Stimulated activated CD8-positive, alpha-beta memory T cell treated with anti-CD3 and anti-CD28 coated beads, Interleukin-15, amount 100 ng/mL, for 48 hours (primary cell): ENCODE data around the gene TMPRSS11B.
"Not testable (repeated sequence)": the region's sequence is repeated elsewhere in the genome, so short reads cannot be mapped to it uniquely, and the experiment has no call there.

Experiments
- DNase-seq, 2 donors: peaks; one replicate each; pipeline ENCODE4 v3.0.0-alpha.2; 2020; ENCODE audit warnings: low read depth in 2 of 2

TMPRSS11B gene, protein sequence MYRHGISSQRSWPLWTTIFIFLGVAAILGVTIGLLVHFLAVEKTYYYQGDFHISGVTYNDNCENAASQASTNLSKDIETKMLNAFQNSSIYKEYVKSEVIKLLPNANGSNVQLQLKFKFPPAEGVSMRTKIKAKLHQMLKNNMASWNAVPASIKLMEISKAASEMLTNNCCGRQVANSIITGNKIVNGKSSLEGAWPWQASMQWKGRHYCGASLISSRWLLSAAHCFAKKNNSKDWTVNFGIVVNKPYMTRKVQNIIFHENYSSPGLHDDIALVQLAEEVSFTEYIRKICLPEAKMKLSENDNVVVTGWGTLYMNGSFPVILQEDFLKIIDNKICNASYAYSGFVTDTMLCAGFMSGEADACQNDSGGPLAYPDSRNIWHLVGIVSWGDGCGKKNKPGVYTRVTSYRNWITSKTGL

DNA sequence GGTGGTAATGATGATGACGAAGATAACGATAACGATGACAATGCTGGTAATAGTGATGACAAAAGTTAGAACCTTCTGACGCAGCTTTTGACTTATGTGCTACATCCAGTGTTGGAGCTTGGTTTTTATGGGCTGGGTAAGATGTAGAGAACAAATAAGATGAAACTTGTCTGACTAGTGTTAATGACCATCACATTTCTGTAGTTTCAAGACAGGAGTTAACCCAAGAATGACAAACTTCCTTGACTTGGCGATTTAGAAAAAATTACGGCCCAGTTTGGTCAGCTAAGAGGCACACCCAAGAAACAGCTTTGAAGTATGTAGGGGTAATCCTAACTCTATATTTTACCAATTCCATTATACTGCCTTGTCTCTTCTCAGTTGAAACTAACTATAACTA is at the start of gene TMPRSS11B:
Gene TMPRSS11B, minus strand, starts transcription at position 101 of the 400 bp plus-strand sequence. CDS start 136 bp downstream, outside the sequence.
- no peak for DNase-seq

DNA sequence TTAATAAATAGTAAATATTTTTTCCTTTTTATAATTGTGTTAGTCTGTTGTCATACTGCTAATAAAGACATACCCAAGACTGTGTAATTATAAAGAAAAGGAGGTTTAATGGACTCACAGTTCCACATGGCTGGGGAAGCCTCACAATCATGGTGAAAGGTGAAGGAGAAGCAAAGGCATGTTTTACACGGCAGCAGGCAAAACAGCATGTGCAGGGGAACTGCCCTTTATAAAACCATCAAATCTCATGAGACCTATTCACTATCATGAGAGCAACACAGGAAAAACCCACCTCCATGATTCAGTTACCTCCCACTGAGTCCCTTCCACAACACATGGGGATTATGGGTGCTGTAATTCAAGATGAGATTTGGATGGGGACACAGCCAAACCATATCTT is 45.8 kb upstream of the TMPRSS11B start:
- no peak for DNase-seq

DNA sequence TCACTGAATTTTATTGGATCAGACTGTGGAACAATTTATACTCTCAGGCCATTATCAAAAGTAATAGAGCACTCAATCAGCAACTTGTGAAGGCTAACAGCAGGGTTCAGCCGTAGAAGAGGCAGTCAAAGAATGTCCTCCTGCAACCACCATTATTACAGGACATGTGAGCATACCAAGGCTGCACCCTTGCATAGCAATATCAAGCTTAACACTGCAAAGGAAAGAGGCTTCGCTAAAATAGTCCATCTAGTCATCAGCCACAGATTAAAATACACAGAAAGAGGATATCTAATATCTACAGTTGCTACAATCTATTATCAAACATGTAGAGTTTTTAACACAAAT is 42.9 kb upstream of the TMPRSS11B start:
- DNase-seq: no peak

DNA sequence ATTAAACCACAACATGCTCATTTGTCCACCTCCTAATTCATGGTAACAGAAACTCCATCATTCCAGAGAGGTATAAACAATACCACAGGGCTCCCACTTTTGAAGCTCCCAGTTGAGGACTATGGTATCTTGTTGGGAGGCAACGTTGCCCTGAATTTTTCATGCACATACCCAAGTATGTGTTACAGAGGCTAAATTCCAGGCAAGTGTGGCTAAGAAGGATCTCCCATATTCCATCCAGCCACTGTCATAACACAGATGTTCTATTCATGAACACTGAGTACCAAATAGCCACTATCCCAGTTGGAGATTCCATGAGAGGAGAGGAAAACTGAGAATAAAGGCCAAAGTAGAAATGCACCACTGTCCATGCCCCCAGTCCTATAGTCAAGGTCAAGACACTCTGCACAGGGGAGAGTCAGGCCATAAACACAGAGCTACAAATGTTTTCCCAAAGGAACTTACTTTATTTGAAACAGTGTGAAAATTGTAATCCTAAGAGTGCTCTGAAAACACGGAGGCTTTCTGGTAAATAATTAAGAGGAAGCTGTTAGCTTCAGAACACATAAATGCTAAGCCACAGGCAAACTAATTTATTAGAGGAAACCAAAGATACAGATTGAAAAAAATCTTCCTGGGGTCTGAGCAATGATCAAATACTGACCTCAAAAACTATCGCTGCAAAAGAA is 42.4 kb upstream of the TMPRSS11B start:
- DNase-seq: no peak

DNA sequence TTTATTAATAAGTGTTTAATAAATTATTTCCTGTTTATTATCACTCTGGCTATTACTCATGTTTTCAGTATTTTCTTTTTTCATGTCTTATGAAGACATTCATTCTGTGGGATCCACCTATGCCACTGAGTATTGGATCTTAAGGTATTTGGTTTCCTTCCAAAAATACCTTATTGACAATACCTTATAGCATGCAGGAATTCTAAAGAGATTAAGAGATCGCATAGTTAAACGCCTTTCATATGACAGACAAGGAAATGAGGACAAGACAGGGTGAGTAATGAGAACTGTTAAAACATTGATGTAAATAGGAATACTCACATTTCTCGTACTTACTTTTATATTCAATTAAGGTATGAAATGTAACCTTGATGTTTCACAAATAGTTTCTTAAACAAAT is 38.2 kb upstream of the TMPRSS11B start:
- no peak for DNase-seq

DNA sequence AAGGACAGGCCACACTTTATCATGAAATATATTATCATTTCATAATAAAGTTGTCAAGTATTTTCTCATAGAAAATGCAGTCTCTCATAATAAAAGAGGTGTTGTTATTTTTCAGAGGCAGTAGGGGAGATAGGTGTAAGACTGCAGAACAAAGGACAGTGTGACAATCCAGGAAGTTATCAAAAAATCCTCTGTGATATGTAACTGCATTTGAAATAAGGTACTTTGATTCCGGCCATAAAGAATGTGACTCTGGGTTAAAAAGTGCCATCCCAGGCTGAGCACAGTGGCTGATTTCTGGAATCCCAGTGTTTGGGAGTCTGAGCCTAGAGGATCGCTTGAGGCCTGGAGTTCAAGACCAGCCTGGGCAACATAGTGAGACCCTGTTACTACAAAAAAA is 37.6 kb upstream of the TMPRSS11B start:
- DNase-seq: no peak

DNA sequence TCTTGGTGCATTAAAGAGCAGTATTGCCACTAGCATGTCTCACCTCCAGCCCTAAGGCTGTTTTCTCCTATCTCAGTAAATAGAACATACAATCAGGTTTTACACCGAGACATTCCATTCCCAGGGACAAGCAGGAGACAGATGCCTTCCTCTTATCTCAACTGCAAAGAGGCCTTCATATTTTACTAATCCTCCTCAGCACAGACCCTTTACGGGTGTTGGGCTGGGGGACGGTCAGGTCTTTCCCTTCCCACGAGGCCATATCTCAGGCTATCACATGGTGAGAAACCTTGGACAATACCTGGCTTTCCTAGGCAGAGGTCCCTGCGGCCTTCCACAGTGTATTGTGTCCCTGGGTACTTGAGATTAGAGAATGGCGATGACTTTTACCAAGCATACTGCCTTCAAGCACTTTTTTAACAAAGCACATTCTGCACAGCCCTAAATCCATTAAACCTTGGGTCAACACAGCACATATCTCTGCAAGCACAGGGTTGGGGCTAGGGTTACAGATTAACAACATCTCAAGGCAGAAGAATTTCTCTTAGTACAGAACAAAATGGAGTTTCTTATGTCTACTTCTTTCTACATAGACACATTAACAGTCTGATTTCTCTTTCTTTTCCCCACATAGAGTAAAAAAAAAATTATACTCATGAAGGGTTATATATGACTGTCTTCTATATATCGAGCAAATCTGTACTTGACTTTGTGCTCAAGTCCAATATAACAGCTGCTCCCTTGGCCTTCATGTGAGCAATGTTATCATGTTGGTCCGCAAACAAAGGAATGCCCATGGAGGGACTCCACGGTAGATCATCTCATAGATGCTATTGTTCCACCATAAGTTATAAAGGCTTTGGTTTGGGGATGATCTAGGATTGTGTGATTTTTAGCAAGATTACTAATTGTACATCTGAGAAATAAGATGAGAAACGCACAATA is 36.6 kb upstream of the TMPRSS11B start:
- not testable (repeated sequence) for DNase-seq

DNA sequence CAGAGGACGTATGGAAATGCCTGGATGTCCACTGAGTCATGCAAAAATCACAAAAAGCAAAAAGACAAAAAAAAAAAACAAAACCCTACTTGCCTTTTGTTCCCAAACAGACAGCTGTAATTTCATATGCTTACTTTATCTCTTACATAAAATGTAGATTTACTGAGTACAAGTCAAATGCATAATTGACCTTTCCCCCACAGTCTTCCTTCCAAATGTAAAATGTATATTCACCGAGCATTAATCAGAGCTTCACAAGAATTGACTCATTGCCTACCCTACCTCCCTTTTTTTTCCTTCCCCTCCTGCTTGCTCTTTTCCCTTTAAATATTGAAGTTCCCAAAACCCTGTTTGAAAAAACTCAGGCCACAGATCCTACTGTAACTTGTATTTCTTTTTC is 32.5 kb upstream of the TMPRSS11B start:
- no peak for DNase-seq

DNA sequence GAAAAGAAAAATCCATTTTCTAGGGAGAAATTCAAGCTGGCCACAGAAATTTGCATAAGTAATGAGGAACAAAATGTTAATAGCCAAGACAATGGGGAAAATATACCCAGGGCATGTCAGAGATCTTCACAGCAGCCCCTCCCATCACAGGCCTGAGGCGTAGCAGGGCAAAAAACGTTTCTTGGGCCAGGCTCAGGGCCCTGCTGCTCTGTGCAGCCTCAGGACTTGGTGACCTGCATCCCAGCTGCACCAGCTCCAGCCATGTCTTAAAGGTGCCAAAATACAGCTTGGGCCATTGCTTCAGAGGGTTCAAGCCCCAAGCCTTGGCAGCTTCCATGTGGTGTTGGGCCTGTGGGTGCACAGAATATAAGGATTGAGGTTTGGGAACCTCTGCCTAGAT is 32.1 kb upstream of the TMPRSS11B start:
- no peak for DNase-seq

DNA sequence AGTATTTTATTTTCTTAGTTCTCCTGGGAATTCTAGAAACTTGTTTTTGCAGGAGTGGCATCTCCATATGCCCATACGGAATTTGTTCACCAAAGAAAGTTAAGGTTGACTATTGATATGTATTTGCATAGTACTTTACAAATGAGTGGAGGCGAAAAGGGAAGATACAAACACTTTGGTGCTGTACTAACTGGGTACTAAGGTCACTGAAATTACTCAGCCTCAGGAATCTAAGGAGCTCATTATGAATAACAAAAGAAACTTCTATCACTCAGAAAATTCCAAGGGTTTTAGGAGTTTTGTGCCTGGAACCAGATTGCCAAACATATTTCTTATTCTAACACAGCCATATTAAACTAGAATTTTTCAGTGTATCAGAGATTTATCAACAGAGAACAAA is 27.4 kb upstream of the TMPRSS11B start:
- no peak for DNase-seq

DNA sequence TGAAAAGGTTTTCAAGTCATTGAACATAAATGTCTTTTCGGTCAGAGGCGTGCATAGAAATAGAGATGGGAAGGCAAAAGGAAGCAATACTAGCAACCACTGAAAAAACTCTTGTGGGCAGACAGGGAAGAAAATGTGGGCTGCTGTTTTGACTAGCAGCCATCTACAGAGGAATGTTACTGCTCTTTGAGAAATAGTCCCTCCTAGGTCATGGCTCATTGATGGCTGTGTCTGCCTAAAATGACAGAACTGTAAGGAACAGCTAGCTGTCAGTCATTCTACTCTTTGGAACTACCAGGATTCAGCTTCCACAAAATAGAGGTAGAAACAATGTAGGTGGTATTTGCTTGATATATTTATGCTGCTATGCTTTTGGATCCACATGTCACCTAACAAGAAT is 26.9 kb upstream of the TMPRSS11B start:
- no peak for DNase-seq

DNA sequence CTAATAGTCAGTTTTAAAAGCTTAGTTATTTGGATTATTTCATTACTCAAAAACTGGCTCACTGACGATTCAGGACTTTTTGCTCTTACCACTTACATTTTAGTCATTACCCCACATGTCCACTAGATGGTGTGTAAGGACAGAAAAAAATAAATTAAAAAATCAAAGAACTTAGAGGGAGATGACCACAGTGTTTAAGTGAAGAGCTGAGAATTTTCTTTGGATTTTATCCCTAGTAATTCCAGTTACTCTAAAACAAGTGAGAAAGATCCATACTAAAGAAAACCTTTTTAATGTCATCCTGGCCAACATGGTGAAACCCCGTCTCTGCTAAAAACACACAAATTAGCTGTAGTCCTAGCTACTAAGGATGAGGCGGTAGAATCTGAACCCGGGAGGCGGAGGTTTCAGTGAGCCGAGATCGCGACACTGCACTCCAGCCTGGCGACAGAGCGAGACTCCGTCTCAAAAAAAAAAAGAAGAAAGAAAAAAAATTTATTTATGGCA is 26.4 kb upstream of the TMPRSS11B start:
- no peak for DNase-seq

DNA sequence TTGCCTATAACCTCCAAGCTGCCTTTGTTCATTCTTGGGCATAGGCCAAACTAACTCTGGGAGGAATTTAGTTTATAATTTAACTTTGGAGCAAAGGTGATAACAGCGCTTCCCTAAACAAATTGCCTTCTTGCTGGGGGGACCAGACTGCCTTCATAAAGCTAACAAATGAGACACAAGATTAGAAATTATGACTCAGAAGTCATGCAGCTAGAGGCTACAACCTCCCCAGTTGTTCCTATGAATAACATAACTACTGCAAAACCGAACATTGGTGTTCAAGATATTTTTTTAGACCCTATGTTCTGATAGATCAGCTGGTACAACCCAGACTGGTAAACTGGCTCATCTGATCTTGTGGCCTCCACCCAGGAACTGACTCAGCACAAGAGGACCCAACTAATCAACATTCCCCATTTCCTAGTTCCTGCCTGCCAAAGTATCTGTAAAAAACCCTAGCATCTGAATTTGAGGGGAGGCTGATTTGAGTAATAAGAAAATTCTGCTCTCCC is 22.0 kb upstream of the TMPRSS11B start:
- DNase-seq: no peak

DNA sequence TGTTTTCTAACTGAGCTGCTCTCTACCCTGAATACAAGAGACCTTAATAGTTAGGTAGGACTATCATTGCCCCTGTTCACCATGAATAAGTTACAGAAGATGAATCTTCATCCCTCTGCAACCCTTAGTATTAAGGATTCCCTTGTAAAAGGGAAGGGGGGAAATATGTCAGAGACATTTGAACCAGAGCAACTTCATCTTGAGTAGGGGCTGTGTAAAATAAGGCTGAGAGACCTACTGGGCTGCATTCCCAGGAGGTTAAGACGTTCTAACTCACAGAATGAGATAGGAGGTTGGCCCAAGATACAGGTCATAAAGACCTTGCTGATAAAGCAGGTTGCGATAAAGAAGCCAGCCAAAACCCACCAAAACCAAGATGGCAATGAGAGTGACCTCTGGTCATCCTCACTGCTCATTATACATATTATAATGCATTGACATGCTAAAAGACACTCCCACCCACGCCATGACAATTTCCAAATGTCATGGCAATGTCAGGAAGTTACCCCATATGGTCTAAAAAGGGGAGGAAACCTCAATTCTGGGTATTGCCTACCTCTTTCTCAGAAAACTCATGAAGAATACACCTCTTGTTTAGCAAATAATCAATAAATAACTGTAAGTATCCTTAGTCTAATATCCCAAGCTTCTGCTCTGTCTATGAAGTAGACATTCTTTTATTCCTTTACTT is 19.5 kb upstream of the TMPRSS11B start:
- DNase-seq: no peak

DNA sequence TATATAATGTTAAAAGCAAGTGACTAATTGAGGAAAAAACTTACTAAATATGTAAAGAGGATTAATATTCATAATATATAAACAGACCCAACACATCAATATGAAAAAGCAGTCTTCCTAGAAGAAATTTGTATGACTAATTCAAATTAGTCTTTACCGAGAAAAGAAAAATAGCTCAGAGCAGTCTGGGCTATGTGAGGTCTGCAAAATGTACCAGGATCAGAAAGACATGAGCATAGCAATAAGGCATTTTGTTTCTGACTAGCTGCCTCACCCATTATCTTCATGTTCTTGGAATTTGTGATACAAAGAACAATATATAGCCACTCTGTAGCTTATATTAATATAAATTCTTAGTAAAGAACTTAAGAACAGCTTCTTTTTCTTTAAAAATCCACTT is 13.7 kb upstream of the TMPRSS11B start:
- no peak for DNase-seq

DNA sequence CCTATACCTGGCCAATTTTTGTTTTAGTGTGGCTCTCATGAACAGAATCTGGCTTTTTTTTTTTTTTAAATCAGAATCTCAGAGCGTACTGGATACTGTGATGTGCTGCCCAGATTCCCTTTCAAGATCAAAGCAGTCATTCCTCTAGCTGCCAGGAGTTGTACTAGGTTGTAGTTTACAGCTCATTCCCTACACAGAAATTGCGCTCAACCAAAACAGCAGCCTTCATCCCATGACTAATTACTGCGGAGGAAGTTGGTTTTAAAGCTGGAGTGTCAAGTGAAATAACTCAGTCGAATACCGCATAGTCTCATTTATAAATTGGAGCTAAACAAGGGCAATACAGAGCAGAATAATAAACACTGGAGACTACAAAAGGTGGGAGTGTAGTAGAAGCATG is 12.2 kb upstream of the TMPRSS11B start:
- DNase-seq: no peak

DNA sequence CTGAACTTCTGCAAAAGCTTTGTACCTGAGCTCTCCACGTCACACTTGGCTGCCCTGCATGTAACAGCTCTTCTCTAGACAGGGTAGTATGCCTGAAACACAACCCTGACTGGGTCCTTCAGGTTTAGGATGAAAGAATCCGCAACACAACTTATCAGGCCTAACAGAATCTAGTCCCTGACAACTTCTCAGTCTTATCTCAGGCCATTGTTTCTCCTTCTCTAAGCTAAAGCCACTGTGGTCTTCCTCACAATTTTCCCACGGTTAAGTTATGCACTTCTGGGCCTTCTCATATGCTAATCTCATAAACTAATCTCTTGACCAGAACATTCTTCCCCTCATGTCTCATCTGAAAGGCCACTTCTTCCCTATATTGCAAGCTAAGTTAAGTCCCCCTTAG is 10.8 kb upstream of the TMPRSS11B start:
- DNase-seq: no peak

DNA sequence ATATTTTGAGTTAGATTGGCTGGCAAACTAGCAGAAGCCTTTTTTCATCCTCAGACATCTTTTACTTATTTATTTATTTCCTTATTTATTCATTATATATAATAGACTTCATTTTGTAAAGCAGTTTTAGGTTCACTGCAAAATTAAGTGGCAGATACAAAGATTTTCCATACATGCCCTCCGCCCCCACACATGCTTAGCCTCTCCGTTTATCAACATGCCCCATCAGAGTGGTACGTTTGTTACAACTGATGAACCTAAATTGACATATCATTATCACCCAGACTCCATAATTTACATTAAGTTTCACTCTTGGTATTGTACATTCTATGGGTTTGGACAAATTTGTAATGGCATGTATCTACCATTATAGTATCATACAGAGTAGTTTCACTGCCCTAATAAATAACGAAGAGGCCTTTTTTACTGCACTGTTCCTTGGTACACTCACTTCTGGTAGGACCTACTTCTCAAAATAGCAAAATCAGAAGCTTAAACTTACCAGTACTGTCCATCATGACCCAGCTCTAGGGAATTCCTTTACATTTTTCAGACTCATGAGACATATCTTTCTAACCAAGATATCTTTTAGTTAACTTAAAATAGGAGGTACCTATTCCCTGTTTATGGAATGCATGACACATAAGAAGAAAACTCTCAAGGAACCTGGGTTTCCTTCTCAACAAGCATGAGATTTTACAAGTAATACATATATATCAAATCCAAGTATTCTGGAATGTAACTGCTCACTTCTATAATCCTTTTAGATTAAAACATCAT is 4.8 kb upstream of the TMPRSS11B start:
- DNase-seq: peak in 1 of 2 donors; percentile 13

DNA sequence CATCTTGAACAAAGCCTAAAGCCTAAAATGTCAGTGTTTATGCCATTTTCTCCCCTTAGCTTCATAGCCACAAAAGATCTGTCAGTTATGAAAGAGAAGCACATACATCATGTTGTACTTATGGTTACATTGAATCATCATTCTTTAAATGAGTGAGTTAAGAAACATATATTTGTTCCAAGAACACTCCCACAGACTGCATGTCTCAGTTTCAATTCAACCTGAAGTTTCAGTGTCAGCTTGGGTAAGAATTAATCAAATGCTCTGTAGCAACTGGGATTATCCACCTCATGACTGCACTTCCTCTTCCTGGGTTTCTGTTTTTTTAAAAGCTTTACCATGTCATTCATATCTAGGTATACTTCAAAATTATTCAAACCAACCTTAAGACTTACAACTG is 3.9 kb upstream of the TMPRSS11B start:
- DNase-seq: no peak

DNA sequence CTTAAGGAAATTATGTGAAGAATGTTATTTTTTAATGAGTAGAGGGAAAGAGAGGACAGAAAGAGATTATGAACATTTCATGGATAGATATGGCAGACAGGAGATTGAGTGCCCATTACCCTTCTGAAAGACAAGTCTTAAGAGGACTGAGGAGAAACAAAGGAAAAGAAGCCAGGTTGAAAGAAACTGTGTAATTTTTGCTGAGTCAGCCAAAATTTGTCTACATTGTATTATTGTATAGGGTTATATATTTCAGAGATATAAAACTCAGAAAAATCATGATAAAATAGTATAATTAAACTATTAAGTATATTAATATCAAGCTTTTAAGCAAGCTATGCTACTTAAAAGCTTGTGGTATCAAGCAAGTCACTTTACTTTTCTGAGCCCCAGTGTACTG is 4.9 kb downstream of the TMPRSS11B start:
- no peak for DNase-seq
